Lung microvascular endothelial cell (primary cell): Measurements from ENCODE around the gene CDK9. TPM values are rescaled to one million over a fixed set of nuclear protein-coding genes. Genes with fewer than 3 reads are reported as not detected.
"Not testable (repeated sequence)": the region's sequence is repeated elsewhere in the genome, so short reads cannot be mapped to it uniquely, and the experiment has no call there.

Experiments used
- DNase-seq, 2 donors: peaks; one replicate each; pipeline versions ENCODE4 v3.0.0 to v3.0.0-alpha.2; 2010; ENCODE audit warnings: low read depth in 2 of 2
- total RNA-seq: library from RNA; depleted of rRNA; stranded (reverse); fragments of >200 nt; gene quantifications from 2 replicates; pipeline ENCODE4 v1.2.1, GENCODE V29; 2014

CDK9 gene
- 57.1 and 70.0 TPM in 2 replicates for total RNA-seq

DNA sequence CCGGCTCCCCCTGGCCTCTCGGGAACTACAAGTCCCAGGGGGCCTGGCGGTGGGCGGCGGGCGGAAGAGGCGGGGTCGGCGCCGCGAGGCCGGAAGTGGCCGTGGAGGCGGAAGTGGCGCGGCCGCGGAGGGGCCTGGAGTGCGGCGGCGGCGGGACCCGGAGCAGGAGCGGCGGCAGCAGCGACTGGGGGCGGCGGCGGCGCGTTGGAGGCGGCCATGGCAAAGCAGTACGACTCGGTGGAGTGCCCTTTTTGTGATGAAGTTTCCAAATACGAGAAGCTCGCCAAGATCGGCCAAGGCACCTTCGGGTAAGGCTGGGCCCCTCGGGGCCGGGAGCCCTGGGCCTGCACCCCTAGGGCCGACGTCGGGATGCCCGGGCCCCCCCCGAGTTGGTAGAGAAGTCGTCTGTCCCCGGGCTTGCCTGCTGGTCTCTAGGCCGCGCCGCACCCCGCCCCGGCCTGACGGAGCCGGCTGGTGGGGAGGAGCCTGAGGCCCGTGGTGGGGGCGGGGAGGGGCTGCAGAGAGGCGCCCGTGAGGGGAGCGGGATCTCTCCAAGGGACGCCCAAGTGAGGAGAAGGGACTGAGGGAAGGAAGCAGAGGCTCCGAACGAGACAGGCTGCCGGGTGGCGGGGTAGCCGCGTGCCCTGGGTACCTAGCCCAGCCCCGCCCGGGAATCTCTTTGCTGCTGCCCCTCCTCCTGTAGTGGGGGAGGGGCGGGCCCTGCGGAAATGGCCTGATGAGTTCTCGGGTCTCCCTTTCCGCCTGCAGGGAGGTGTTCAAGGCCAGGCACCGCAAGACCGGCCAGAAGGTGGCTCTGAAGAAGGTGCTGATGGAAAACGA, at the start of gene CDK9:
Gene CDK9, plus strand, starts transcription at position 102 of the 840 bp plus-strand sequence. Its CDS starts 115 bp downstream, at position 217.
- DNase-seq, result peak; percentile 95 to 96

DNA sequence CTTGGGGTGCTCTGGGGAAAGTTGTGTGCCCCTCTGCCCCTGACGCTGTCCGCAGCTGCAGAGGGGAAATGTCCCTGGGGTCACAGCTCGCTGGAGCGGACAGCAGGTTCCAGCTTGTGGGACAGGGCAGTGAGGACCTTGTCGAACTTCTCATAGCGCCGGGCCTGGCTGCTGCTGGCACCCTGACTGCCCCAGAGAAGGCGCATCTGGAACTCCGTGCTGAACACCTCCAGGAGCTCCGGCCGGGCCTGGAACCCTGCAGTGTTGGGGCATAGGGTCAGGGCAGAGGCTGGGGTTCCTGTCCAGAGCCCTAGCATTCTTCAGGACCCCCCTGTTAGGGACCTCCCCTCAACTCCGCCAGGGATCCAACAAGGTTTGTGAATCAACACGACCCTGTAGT, 47.2 kb upstream of the CDK9 start:
- no peak for DNase-seq

DNA sequence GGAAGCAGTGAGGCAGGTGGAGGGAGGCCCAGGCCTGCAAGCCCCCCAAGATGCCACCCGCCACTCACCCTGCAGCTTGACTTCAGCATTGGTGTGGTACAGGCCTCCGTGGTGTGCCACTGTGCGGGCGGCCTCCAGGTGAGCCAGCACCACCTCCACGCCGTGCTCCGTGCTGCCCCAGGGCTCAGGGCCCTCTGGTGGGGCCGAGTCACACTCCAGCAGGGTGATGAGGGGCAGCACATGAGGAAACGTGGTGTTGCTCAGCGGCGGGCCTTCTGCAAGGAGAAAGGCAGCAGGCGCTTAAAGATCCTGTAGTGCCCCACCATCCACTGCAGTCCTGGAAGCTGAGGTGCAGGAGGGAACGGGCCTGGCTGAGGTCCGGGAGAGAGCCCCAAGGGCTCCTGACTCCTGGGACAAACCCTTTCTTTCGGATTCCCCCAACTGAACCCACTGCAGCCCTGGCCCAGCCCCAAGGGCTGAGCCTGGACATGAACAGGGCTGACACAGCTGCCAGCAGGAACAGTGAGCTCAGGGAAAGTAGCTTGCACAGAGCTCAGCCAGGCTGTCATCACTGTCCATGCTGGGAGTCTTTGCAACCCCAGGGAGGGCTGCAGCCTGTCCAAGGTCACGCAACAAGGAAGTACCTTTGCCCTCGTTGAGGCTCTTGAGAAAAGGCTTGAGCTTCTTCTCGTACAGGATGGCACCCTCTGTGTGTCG, 46.1 kb upstream of the CDK9 start:
- DNase-seq, result no peak

DNA sequence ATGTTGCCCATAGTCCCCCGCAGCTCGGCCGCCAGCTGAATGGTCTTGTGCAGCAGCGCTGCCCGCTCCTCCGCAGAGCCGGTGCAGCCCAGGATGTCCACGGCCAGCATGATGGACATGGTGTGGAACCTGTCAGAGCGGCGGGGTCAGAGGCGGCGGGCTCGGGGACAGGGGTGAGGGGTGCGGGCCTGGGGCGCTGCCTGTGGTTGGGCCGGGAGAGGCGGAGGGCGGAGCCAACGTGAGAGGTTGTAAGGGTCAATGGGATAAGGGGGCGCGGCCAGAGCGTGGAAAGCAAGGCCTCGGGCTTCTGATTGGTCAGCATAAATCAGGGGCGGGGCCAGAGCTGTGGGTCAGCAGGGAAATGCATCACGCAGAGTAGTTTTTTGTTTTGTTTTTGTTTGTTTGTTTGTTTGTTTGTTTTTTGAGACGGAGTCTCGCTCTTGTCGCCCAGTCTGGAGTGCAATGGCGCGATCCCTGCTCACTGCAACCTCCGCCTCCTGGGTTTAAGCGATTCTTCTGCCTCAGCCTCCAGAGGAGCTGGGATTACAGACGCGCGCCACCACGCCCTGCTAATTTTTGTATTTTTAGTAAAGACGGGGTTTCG, 43.9 kb upstream of the CDK9 start:
- peak; percentile 29 to 61 for DNase-seq

DNA sequence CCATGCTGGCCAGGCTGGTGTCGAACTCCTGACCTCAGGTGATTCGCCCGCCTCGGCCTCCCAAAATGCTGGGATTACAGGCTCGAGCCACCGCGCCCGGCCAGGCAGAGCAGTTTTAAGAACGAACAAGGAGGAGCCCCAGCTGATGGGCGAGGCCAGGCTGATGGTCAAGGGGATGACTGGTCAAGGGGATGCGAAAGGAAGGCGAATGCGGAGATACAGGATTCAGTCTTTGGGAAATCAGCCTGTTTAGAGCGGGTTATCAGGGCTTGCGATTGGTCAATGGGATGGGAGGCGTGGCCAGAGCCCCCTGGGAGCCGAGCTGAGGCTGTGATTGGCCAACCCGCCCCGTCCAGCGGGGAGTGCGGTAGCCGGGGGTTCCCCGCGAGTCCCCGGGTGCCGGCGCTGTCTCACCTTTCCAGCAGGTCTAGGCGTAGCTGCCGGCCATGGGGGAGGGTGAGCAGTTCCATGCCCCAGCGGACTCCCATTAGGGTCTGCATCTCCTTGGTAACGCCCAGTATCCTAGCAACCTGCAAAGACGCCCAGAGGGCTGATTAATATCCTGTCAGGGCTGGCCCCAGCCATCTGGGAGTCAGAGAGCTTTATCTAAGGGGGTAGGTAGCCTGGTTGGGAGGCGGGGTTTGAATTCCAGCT, 43.3 kb upstream of the CDK9 start:
- peak in 1 of 2 donors; percentile 25 for DNase-seq

DNA sequence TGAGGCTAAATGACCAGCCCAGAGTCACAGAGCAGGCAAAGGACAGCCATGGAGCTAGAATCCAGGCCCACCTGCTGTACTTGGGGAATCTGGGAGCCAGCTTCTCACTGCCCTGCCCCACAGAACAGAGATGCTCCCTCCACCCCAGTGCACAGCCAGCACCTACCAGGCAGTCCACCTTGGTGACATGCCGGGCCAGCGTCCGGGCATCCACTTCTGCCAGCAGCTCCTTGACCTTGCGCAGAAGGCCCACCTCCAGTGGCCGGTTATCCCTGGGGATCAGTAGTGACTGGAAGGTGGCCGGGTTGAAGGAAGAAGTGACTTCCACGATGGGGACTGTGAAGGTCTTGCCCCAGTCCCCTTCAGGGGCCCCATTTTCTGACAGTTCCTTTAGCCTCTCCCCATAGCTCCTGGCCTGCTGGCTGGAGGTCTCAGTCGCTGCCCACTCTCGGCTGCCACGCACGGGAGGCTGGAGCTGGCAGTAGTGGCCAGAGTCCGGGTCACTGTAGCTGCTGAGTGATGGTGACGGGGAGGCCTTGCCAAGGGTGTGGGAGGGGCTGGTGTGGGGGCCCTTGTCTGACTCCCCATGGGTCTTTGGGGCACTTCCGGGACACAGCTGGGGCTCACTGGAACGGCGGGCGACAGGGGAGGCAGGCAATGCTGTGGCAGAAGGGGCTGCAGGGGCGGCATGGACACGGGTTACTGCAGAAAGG, 41.3 kb upstream of the CDK9 start:
- no peak for DNase-seq

DNA sequence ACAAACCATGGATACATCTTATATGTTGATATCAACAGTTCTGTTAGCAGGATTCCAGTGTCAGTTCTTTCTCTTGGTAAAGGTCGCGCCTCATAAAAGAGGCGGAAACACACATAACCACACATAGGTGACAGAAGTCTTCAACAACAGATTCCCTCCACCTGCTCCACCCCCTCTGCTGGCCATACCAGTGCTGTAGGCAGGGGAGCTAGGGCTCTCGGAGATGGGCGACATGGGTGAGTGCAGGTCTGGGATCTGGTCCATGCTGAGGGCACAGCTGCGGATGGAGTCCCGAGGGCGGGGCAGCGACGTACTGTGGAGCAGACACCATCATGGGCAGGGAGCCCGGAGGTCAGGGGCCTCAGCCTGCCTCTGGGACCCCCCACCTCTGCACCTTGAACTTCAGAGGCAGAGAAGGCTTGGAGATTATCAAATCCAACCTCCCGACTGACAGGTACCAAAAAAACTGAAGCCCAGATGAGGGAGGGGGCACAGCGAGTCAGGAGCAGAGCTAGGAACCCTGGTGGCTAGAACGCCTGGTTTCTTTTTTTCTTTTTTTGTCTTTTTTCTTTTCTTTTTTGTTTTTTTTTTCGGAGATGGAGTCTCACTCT, 38.8 kb upstream of the CDK9 start:
- no peak for DNase-seq

DNA sequence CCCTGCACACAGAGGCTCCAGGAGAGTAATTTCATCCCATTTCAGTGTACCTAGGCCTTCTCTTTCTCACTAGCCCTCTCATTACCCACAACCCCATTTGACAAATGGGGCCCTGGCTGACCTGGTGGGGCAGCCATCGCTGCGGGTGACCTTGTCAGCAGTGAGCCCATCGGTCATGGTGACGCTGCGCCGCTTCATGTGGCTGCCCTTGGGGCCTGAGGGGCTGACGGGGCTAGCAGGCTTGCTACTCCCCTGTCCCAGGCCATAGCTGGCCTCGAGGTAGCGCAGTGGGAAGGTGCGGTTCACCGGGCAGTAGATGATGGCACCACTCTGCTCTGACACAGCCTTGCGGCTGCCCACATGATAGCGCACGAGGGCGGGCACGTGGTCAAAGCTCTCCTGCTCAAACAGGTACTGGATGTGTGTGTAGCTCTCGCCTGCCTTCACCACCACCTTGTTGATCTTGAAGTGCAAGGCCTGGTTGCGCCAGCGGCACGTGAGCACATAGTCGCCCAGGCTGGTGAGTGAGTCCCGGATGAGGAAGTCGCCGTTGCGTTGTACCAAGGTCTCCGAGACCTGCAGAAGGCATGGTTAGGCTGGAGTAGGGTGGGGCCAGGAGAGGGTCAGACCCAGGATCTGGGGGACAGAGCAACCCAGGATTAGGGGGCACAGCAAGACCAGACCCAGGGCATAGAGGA, 36.6 kb upstream of the CDK9 start:
- no peak for DNase-seq

DNA sequence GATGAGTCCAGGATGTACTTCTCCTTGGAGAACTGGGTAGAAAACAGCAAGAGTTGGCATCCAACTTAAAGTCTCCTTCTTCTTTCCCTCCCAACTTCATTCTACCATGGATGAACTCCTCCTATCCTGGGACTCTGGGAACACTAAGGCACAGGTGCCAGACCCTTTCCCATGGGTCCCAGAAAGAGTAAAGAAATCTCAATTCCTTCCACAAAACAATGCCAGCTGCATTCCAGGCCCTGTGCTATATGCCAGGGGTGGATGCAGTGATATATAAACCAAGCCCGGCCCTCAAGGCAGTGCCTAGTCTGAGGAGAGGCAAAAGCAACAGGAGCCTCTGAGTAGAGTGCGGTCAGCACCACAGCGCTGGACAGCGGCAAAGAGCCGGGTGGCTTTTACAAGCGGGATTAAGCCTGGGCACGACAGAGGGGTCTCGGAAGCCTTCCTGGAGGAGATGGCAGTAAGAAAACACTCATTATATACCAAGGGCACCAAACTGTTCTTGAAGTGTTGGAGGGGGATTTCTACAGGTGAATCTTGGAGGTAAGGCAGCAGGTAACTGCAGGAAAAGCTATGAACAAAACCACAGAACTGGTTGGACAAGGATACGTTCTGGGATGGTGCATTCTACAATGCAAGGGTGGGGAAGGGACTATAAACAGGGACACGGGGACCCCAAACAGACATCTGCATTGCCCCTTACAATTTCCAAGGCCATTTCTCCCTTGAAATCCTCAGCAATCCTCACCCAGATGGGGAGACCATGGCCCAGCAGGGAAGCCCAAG, 34.4 kb upstream of the CDK9 start:
- DNase-seq, result peak in 1 of 2 donors; percentile 41

DNA sequence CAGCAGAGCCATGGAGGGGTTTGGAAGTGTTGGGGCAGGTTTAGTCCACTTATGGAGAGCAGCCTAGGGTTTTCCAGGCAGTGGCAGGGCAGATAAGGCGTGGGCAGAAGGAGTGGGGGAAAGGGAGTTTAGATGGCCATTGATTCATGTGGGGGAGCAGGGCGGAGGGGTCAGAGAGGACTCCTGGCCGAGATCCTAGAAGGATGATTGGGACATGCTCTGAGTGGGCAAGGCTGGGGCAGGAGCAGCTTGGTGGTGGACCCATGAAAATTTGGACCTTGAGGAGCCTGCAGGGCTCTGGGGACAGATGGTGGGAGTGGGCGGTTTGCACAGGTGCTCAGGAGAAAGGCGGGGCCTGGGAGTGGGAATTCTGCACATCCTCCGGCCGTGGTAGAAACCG, 32.7 kb upstream of the CDK9 start:
- DNase-seq, result no peak

DNA sequence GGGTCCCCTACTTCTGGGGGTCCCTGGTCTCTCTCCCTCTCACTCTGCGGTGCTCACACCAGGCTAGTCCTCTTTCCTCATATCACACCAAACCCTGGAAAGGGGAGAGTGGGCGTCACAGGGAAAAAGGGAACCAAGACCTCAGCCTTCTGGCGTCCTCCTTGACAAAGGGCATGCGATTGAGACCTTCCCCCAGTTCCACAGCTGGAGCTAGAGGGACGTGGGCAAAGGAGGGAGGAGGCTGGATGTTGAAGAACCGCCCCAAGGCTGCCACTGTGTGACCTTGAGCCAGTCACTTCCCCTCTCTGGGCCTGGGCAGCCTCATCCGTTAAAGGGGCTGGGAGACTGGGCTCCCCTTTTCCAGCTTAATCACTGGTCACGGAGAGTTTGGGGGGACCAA, 32.2 kb upstream of the CDK9 start:
- no peak for DNase-seq

DNA sequence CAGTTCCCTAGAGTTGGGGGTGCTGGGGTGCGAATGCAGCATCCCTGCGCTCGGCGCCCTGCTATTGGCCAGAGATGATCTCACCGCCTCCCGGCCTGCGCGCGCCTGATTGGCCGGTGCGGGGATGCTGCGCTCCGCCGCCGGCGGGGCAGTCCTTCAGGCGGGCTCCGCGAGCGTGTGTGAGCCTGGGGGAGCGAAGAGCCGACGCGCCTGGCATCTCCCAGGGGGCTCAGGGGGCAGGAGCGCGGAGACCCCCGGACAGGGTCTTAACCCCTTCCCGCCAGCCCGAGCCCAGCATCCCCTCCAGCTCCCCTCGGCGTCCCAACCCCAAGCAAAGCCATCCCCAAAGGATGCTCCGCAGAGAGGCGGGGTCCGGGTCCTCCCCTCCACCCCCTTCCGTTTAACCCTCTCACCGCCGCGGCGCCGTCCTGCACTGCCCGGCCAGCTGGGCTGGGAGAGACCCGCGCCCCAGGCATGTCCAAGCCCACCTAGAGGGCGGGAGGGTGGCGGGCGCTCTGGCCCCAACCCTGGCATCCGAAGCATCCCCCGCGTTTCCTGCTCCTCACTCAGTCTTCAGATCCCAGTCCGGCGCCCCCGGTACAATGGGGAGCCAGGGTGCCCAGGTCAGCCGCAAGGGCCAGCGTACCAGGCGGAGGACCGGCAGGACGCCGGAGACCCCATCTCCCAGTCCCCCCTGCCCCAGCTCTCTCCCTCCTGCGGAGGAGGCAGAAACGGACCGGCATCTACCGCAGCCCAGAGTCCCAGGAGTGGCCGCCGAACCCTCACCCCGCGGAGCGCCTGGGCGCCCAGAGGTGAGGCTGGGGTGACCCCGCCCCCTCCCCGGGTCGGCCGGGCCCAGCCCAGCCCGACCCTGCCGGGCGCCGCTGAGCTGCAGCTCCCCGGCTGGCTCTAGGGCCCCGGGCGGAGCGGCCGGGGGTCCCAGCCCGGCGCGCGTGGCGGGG, 31.5 kb upstream of the CDK9 start:
- DNase-seq, result no peak

DNA sequence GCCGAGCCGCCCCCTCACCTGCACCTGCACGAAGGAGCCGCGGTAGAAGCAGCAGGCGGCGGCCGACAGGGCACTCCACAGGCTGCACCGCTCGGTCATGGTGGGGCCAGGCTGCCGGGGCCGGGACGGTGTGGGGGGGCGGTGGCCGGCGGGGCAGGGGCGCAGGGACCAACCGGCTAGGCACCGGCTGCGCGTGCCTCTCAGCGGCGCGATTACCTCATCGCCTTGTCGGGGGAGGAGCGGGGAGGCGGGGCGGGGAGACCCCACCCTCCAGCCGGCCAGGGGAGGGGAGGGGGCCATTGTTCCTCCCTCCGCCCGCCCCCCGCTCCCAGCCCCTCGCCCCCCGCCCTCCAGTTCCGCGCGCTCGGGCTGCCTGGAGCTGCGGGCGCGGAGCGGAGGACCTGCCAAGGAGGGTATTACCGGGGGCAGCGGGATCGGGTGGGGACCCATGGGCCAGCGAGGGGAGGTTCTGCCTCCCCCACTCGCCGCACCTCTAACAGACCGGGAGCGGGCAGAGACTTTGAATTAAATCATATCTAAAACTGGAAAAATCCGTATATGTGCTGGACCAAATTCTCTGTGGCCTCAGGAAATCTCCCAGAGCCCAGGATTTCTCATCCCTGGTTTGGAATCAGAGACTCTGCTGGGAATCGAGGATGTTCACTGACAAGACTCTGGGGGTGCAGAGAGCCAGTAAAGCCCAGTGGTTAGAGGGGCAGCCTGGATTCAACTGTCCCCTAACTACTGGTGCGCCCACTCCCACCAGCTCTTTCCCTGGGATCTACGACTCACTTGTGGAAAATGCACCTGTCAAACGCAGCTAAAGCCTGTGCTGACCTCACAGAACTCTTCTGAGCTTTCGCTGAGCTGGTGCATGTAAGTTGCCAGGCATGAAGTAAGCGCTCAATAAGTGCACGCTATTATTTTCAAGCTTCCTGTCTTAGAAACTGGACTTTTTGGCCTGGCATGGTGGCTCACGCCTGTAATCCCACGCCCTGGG, 30.5 kb upstream of the CDK9 start:
- DNase-seq, result peak; percentile 46 to 73

DNA sequence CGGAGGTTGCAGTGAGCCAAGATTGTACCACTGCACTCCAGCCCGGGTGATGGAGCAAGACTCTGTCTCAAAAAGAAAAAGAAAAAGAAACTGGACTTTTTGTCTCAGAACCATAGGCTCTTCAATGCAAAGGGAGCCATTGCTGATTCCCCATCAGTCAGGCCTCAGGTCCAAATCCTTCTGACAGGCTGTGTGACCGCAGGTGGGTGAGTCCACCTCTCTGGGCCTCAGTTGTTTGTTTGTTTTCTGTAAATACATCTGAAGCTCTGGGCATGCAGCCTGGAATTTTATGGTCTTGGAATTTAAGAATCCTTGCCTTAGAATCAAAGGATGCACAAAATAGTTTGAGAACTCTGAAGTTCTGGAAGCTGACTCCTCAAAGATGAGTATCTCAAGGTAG, 29.6 kb upstream of the CDK9 start:
- DNase-seq, result no peak

DNA sequence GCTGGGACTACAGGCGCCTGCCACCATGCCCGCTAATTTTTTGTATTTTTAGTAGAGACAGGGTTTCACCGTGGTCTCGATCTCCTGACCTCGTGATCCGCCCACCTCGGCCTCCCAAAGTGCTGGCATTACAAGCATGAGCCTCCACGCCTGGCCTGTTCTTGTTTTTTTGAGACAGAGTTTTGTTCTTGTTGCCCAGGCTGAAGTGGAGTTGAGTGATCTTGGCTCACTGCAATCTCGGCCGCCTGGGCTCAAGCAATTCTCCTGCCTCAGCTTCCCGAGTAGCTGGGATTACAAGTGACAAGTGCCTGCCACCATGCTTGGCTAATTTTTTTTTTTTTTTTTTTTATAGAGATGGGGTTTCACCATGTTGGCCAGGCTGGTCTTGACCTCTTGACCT, 29.1 kb upstream of the CDK9 start:
- not testable (repeated sequence) for DNase-seq

DNA sequence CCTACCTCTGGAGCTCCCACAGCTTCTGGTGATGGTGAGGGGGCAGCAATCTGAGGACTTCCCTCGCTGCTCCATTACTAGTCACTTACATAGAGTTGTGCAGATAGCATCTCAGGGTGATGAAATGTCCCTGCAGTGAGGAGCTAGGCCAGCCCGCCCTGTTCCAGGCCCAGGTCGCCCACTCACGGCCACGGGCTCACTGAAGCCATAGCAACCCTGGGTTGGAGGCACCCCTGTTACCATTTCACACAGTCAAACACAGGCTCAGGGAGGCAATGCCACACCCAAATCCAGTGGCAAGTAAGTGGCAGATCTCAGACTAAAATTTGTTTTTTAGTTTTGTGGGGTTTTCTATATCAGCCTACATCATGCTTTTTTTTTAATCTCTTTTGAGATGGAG, 27.0 kb upstream of the CDK9 start:
- no peak for DNase-seq

DNA sequence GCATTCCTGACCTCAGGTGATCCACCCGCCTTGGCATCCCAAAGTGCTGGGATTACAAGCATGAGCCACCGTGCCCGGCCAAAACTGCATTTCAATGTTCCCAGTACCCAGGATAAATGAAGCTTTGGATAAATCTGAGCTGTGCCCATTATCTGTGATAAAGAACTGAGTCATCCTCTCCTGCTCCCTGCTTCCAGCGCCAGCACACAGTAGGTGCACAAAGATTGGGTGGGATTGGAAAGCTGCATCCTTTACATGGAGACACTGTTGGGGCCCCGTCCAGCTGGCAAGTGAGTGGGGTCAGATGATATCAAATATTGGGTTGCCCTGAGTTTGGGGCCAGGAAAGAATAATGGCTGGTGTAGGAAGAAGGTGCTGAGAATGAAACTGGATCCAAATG, 24.8 kb upstream of the CDK9 start:
- no peak for DNase-seq
